Parathyroid adenoma (tissue), 2 donors: ENCODE measurements around the gene PRKCE.

ENCODE experiments used
- H2AFZ ChIP-seq: fragments of 300-600 bp; sonication (generic); one replicate; pipeline ENCODE4 v1.7.0; 2017; ENCODE audit warnings: antibody characterized with exemption, mild to moderate bottlenecking
- H3K27ac ChIP-seq: fragments of 300-600 bp; sonication (generic); one replicate; pipeline ENCODE4 v1.7.0; 2017
- H3K27me3 ChIP-seq: fragments of 300-600 bp; sonication (generic); one replicate; pipeline ENCODE4 v1.7.0; 2017; ENCODE audit warnings: low read length; ENCODE audit not compliant: control insufficient read depth, insufficient read depth
- H3K36me3 ChIP-seq: fragments of 300-600 bp; sonication (generic); one replicate; pipeline ENCODE4 v1.7.0; 2017; ENCODE audit warnings: low read length; ENCODE audit not compliant: control insufficient read depth, insufficient read depth
- H3K4me1 ChIP-seq: fragments of 300-600 bp; sonication (generic); one replicate; pipeline ENCODE4 v1.7.0; 2017; ENCODE audit warnings: control low read depth
- H3K4me2 ChIP-seq: fragments of 300-600 bp; sonication (generic); one replicate; pipeline ENCODE4 v1.7.0; 2017; ENCODE audit warnings: low read length
- H3K4me3 ChIP-seq: fragments of 300-600 bp; sonication (generic); one replicate; pipeline ENCODE4 v1.7.0; 2017; ENCODE audit warnings: low read depth, low read length
- H3K79me2 ChIP-seq: fragments of 300-600 bp; sonication (generic); one replicate; pipeline ENCODE4 v1.7.0; 2017; ENCODE audit warnings: control low read depth
- H3K9ac ChIP-seq: fragments of 300-600 bp; sonication (generic); one replicate; pipeline ENCODE4 v1.7.0; 2017; ENCODE audit warnings: mild to moderate bottlenecking
- H3K9me3 ChIP-seq: fragments of 300-600 bp; sonication (generic); one replicate; pipeline ENCODE4 v1.7.0; 2017; ENCODE audit warnings: low read length; ENCODE audit not compliant: control insufficient read depth
- TF ChIP-seq, protein P1 (sequence below): fragments of 300-600 bp; sonication (generic); IDR thresholded peaks from one replicate; pipeline ENCODE4 v1.7.0; 2017; ENCODE audit warnings: antibody characterized with exemption, mild to moderate bottlenecking
- donor health status: primary hyperparathyroidism.

Gene PRKCE

DNA sequence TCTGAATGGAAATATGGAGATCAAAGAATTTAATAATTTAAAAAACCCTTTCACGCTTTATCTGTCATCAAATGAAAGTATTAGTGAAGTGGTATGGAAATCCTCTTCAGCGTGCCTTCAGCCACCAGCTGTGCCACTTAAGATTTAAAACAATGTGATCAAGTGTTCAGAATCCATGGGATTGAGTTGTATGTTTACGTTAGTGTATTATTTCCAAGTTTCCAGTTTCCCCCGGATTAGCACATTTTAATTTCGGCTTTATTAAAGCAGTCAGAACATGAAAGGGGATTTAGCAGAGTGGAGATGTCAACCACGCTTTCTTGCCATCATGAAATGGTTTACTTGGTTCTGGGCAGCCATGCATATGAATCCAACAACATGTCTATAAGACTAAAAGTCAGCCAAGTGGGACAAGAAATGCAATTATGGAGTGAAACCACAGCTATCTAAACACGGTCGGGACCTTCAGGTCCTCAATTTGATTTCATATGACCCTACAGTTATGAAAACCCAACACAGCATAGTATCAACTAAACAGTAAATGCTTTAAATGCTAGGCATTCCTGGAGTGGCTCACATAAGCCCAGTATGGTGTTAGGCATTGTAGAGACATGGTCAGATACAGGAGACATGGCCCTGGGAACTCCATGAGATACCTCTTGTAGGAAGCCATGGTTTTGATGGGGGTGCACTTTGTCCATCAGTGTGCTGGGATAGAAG, 420.8 kb downstream of the PRKCE start:
- TF ChIP-seq, protein P1, sequence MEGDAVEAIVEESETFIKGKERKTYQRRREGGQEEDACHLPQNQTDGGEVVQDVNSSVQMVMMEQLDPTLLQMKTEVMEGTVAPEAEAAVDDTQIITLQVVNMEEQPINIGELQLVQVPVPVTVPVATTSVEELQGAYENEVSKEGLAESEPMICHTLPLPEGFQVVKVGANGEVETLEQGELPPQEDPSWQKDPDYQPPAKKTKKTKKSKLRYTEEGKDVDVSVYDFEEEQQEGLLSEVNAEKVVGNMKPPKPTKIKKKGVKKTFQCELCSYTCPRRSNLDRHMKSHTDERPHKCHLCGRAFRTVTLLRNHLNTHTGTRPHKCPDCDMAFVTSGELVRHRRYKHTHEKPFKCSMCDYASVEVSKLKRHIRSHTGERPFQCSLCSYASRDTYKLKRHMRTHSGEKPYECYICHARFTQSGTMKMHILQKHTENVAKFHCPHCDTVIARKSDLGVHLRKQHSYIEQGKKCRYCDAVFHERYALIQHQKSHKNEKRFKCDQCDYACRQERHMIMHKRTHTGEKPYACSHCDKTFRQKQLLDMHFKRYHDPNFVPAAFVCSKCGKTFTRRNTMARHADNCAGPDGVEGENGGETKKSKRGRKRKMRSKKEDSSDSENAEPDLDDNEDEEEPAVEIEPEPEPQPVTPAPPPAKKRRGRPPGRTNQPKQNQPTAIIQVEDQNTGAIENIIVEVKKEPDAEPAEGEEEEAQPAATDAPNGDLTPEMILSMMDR: no peak
- Histone ChIP-seq H3K27me3 (no peaks in the 10 kb centered on the region), H3K9ac (no peak overlapping the region), H3K4me1 (no peaks in the 10 kb centered on the region), H3K4me2 (no peak overlapping the region), H3K4me3 (no peak overlapping the region), H3K36me3 (no peaks in the 10 kb centered on the region), H2AFZ (no peak overlapping the region), H3K79me2 (no peaks in the 10 kb centered on the region), H3K9me3 (no peaks in the 10 kb centered on the region), H3K27ac (no peak overlapping the region)

DNA sequence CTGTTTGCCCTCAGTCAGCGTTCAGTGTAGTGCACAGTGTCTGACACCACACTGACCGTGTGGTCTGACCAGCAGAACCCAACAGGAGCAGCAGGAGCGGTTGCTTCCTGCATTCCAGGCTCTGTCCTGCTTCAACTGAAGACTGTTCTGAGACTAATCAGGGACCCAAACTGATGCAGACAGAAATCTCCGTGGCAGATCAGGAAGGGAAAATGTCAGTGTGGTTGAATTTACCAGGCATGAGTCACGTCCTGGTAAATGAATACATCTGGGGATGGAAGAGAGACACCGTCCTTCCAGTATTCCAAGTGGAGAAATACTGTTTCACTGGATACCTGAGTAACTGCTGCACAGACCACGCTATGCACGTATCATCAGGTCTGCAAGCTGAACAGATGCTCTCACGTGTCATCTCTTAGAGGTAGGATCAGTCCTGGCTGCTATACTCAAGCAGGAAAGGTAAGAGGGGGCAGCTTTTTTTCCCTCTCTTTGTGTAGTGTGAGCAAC, 422.1 kb downstream of the PRKCE start:
- Histone ChIP-seq H3K79me2 (no peaks in the 10 kb centered on the region), H3K27me3 (no peaks in the 10 kb centered on the region), H3K4me1 (no peaks in the 10 kb centered on the region), H3K4me3 (no peak overlapping the region), H3K36me3 (no peaks in the 10 kb centered on the region), H3K4me2 (no peak overlapping the region), H3K9me3 (no peaks in the 10 kb centered on the region), H3K9ac (no peak overlapping the region), H3K27ac (no peak overlapping the region), H2AFZ (no peak overlapping the region)
- TF ChIP-seq, protein P1: no peak

DNA sequence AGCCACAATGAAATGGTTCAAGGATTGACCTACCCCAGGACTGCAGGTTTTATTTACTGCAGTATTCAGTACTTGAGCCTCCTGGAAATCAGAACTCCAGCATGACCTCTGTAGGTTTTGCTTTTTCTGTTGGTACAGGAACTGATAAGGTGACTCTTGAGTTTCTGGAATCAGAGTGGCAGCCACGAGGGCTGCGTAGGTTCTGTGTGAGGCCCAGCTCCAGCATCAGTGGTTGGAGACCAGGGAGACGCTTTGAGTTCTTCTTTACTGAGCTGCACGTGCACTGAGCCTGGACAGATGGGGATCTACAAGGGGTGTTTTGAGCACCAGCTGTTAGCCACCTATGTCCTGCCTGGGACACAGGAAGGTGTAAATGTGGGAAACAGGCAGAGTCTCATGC, 423.0 kb downstream of the PRKCE start:
- no peaks in the 10 kb centered on the region for H3K4me1 ChIP-seq
- TF ChIP-seq, protein P1: no peak
- H2AFZ ChIP-seq: no peak overlapping the region
- H3K9me3 ChIP-seq: no peaks in the 10 kb centered on the region
- H3K27ac ChIP-seq: no peak overlapping the region
- H3K9ac ChIP-seq: no peak overlapping the region
- no peaks in the 10 kb centered on the region for H3K27me3 ChIP-seq
- no peaks in the 10 kb centered on the region for H3K36me3 ChIP-seq
- no peaks in the 10 kb centered on the region for H3K79me2 ChIP-seq
- no peak overlapping the region for H3K4me2 ChIP-seq
- no peak overlapping the region for H3K4me3 ChIP-seq

DNA sequence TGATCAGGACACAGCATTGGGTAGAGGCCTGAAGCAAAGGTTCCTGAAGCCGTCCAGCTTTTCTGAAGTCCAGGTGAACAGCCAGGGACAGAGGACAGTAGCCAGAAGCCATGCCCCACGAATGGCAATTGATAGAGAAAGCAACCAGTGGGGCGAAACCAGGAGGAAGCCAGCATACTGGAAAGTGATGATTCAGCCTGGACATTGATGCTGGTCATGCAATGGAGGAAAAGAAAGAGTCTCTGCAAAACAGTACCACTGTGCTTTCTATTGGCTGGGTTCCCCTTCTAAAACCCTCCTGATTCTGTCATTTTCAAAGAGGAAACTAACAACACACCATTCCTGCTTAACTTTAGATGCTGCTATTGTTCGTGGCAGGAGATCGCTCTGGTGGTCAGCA, 424.4 kb downstream of the PRKCE start:
- no peaks in the 10 kb centered on the region for H3K4me1 ChIP-seq
- H3K36me3 ChIP-seq: no peaks in the 10 kb centered on the region
- no peak overlapping the region for H2AFZ ChIP-seq
- H3K27ac ChIP-seq: no peak overlapping the region
- H3K4me2 ChIP-seq: no peak overlapping the region
- H3K79me2 ChIP-seq: no peaks in the 10 kb centered on the region
- no peaks in the 10 kb centered on the region for H3K27me3 ChIP-seq
- H3K4me3 ChIP-seq: no peak overlapping the region
- TF ChIP-seq, protein P1: no peak
- H3K9me3 ChIP-seq: no peaks in the 10 kb centered on the region
- no peak overlapping the region for H3K9ac ChIP-seq

DNA sequence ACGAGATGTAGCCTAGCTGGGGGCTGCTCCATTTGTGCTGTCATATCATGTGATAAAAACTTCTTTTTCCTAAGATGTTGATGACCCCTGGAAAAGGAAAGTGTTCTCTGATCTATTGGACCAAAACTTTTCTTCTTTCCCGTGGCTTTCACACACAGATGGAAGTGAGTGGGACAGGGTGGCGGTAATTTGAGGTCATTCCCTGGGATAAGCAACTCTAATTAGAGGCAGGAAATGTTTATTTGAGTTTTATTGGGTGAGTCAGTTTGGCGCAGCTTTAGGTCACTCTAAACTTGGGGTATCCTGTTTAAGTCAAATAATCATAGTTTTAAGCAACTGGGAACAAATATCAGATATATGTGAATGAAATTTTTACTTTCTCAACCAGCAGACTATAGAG, 424.8 kb downstream of the PRKCE start:
- H3K4me3 ChIP-seq: no peak overlapping the region
- TF ChIP-seq, protein P1: no peak
- no peaks in the 10 kb centered on the region for H3K9me3 ChIP-seq
- H3K79me2 ChIP-seq: no peaks in the 10 kb centered on the region
- no peak overlapping the region for H2AFZ ChIP-seq
- H3K27me3 ChIP-seq: no peaks in the 10 kb centered on the region
- H3K4me1 ChIP-seq: no peaks in the 10 kb centered on the region
- no peak overlapping the region for H3K27ac ChIP-seq
- no peak overlapping the region for H3K9ac ChIP-seq
- no peaks in the 10 kb centered on the region for H3K36me3 ChIP-seq
- no peak overlapping the region for H3K4me2 ChIP-seq
